SK-N-MC (cell line): ENCODE results near the gene ATP1A2.

ENCODE experiments used
- EZH2 ChIP-seq: fragments of 200-600 bp; sonication (generic); IDR thresholded peaks from one replicate; pipeline ENCODE4 v1.6.1; 2017; ENCODE audit warnings: antibody characterized with exemption
- FOXP2 ChIP-seq: optimal IDR thresholded peaks from 2 replicates; pipeline ENCODE3; 2011; ENCODE audit warnings: mild to moderate bottlenecking, moderate library complexity; ENCODE audit not compliant: insufficient read depth; ENCODE audit errors: extremely low read length, control extremely low read depth
- POLR2AphosphoS5 ChIP-seq: IDR thresholded peaks from 2 replicates; pipeline ENCODE4 v1.6.1; 2012; ENCODE audit warnings: mild to moderate bottlenecking, low read depth, low read length, borderline replicate concordance

DNA sequence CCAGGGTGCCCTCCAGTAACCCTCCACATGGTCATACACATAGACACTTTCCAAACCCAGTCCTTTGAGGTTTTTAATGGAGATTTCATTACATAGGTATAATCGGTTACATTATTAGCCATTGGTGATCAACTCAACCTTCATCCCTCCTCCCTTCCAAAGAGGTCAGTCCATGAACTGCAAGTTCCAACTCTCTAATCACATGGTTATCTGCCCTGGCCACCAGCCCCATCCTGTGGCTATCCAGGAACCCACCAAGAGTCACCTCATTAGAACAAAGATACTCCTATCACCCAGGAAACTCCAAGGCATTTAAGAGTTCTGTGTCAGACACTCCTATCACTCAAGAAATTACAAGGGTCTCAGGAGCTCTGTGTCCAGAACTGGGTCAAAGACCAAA, 48.1 kb downstream of the ATP1A2 start:
- TF ChIP-seq POLR2AphosphoS5 (no peak), EZH2 (no peak), FOXP2 (no peak)
